Mammary microvascular endothelial cell (primary cell): ENCODE results near the gene RSL24D1. TPM values are rescaled to one million over a fixed set of nuclear protein-coding genes. Genes with fewer than 3 reads are reported as not detected.

ENCODE experiments used
- total RNA-seq: library from RNA; depleted of rRNA; stranded (reverse); fragments of >200 nt; gene quantifications from 2 replicates; pipeline ENCODE4 v1.2.3, GENCODE V29; 2015

The RSL24D1 gene
- total RNA-seq, result 48.2 and 60.1 TPM in 2 replicates

GRCh38 chr15:55196458-55197361, at the start of gene RSL24D1:
RSL24D1 (minus strand) TSS chr15:55196941; CDS start chr15:55196890, 51 bp downstream.

Other genes starting within 250 kb of the RSL24D1 start
- 6.3 and 11.3 TPM in 2 replicates for gene RAB27A, start 92.9 kb upstream of the RSL24D1 start, total RNA-seq
- 8.7 and 13.9 TPM in 2 replicates for gene PIGBOS1, start 122.2 kb upstream of the RSL24D1 start, total RNA-seq
- 14.9 and 15.1 TPM in 2 replicates for gene PIGB, start 122.3 kb upstream of the RSL24D1 start, total RNA-seq
- gene CCPG1, start 211.4 kb upstream of the RSL24D1 start, total RNA-seq, result 31.3 and 32.3 TPM in 2 replicates
- 1.5 and 1.7 TPM in 2 replicates for gene PIERCE2, start 211.6 kb upstream of the RSL24D1 start, total RNA-seq